Measurements from ENCODE around the gene ANKRD65.
"Not testable (repeated sequence)": the region's sequence is repeated elsewhere in the genome, so short reads cannot be mapped to it uniquely, and the experiment has no call there.

ANKRD65 gene

GRCh38 chr1:1432951-1433803, 12.1 kb upstream of the ANKRD65 start:
- TF ChIP-seq POLR2A (IDR thresholded peaks at IDR 0.05; ENCODE audit: low read depth, low read length) (no peak), POLR2AphosphoS5 (IDR thresholded peaks at IDR 0.05; ENCODE audit: low read depth, low read length) (no peak), TAF1 (IDR thresholded peaks at IDR 0.05; ENCODE audit: borderline replicate concordance, low read depth, low read length) (no peak)
- DNase-seq (ENCODE audit: insufficient read length) (peak; percentile 37), FAIRE-seq (no peak)

- DNase-seq (ENCODE audit: insufficient read length) (no peak), FAIRE-seq (no peak)
- TF ChIP-seq POLR2AphosphoS5 (IDR thresholded peaks at IDR 0.05; ENCODE audit: low read depth, low read length) (no peak), TAF1 (IDR thresholded peaks at IDR 0.05; ENCODE audit: borderline replicate concordance, low read depth, low read length) (no peak), POLR2A (IDR thresholded peaks at IDR 0.05; ENCODE audit: low read depth, low read length) (no peak)
Observed at GRCh38 chr1:1432274-1432950, 11.3 kb upstream of the ANKRD65 start.

GRCh38 chr1:1431845-1432273, 10.8 kb upstream of the ANKRD65 start:
- no peak for TF ChIP-seq TAF1 (IDR thresholded peaks at IDR 0.05; ENCODE audit: borderline replicate concordance, low read depth, low read length)
- no peak for TF ChIP-seq POLR2A (IDR thresholded peaks at IDR 0.05; ENCODE audit: low read depth, low read length)
- TF ChIP-seq POLR2AphosphoS5 (IDR thresholded peaks at IDR 0.05; ENCODE audit: low read depth, low read length) = no peak
- DNase-seq (ENCODE audit: insufficient read length) = no peak
- no peak for FAIRE-seq

- FAIRE-seq = no peak
- DNase-seq (ENCODE audit: insufficient read length) = peak; percentile 29
- TF ChIP-seq POLR2AphosphoS5 (IDR thresholded peaks at IDR 0.05; ENCODE audit: low read depth, low read length) = no peak
- no peak for TF ChIP-seq TAF1 (IDR thresholded peaks at IDR 0.05; ENCODE audit: borderline replicate concordance, low read depth, low read length)
- TF ChIP-seq POLR2A (IDR thresholded peaks at IDR 0.05; ENCODE audit: low read depth, low read length) = no peak
Observed at GRCh38 chr1:1430992-1431844, 10.1 kb upstream of the ANKRD65 start.

- DNase-seq (ENCODE audit: insufficient read length) (no peak), FAIRE-seq (no peak)
- TF ChIP-seq TAF1 (IDR thresholded peaks at IDR 0.05; ENCODE audit: borderline replicate concordance, low read depth, low read length) = no peak
- TF ChIP-seq POLR2AphosphoS5 (IDR thresholded peaks at IDR 0.05; ENCODE audit: low read depth, low read length) = no peak
- TF ChIP-seq POLR2A (IDR thresholded peaks at IDR 0.05; ENCODE audit: low read depth, low read length) = no peak
Observed at GRCh38 chr1:1430114-1430982, 9.3 kb upstream of the ANKRD65 start.

- FAIRE-seq (no peak), DNase-seq (ENCODE audit: insufficient read length) (no peak)
- TF ChIP-seq TAF1 (IDR thresholded peaks at IDR 0.05; ENCODE audit: borderline replicate concordance, low read depth, low read length) = no peak
- TF ChIP-seq POLR2AphosphoS5 (IDR thresholded peaks at IDR 0.05; ENCODE audit: low read depth, low read length) = no peak
- TF ChIP-seq POLR2A (IDR thresholded peaks at IDR 0.05; ENCODE audit: low read depth, low read length) = no peak
Observed at GRCh38 chr1:1429671-1430073, 8.6 kb upstream of the ANKRD65 start.

GRCh38 chr1:1428967-1429366, 7.9 kb upstream of the ANKRD65 start:
- FAIRE-seq; DNase-seq (ENCODE audit: insufficient read length): not testable (repeated sequence)

- no peak for FAIRE-seq
- no peak for TF ChIP-seq TAF1 (IDR thresholded peaks at IDR 0.05; ENCODE audit: borderline replicate concordance, low read depth, low read length)
- TF ChIP-seq POLR2AphosphoS5 (IDR thresholded peaks at IDR 0.05; ENCODE audit: low read depth, low read length) = no peak
- TF ChIP-seq POLR2A (IDR thresholded peaks at IDR 0.05; ENCODE audit: low read depth, low read length) = no peak
- DNase-seq (ENCODE audit: insufficient read length) = no peak
Observed at GRCh38 chr1:1428174-1428573, 7.1 kb upstream of the ANKRD65 start.

GRCh38 chr1:1427820-1428148, 6.7 kb upstream of the ANKRD65 start:
- DNase-seq (ENCODE audit: insufficient read length) (no peak), FAIRE-seq (no peak)

GRCh38 chr1:1427106-1427819, 6.2 kb upstream of the ANKRD65 start:
- DNase-seq (ENCODE audit: insufficient read length) (peak; percentile 44), FAIRE-seq (peak; percentile 64)
- TF ChIP-seq POLR2AphosphoS5 (IDR thresholded peaks at IDR 0.05; ENCODE audit: low read depth, low read length) = no peak
- TF ChIP-seq TAF1 (IDR thresholded peaks at IDR 0.05; ENCODE audit: borderline replicate concordance, low read depth, low read length) = no peak
- TF ChIP-seq POLR2A (IDR thresholded peaks at IDR 0.05; ENCODE audit: low read depth, low read length) = no peak

More at GRCh38 chr1:1427820-1428148, 6.7 kb upstream of the ANKRD65 start:
- TF ChIP-seq TAF1 (IDR thresholded peaks at IDR 0.05; ENCODE audit: borderline replicate concordance, low read depth, low read length) (no peak), POLR2A (IDR thresholded peaks at IDR 0.05; ENCODE audit: low read depth, low read length) (no peak), POLR2AphosphoS5 (IDR thresholded peaks at IDR 0.05; ENCODE audit: low read depth, low read length) (no peak)
